Stimulated activated CD4-positive, alpha-beta T cell treated with anti-CD3 and anti-CD28 coated beads, Interleukin-4, amount 100 ng/mL, for 1 hour (primary cell): ENCODE measurements around the gene OSBPL9.

Source experiments
- DNase-seq: peaks from one replicate; pipeline ENCODE4 v3.0.0-alpha.2; 2020

OSBPL9 gene

GRCh38 chr1:51610637-51611036 lies 6.3 kb upstream of the OSBPL9 start:
- DNase-seq, result no peak

GRCh38 chr1:51612447-51612961 lies 4.4 kb upstream of the OSBPL9 start:
- no peak for DNase-seq

GRCh38 chr1:51615780-51616291 lies 1.1 kb upstream of the OSBPL9 start:
- no peak for DNase-seq

GRCh38 chr1:51616490-51616889 lies 402 bp upstream of the OSBPL9 start:
- no peak for DNase-seq

- no peak for DNase-seq
Observed at GRCh38 chr1:51618715-51619114, 1.8 kb downstream of the OSBPL9 start.

GRCh38 chr1:51620470-51620869 lies 3.6 kb downstream of the OSBPL9 start:
- no peak for DNase-seq

- no peak for DNase-seq
Observed at GRCh38 chr1:51621161-51621560, 4.3 kb downstream of the OSBPL9 start.

- no peak for DNase-seq
Observed at GRCh38 chr1:51621841-51622454, 5.1 kb downstream of the OSBPL9 start.

GRCh38 chr1:51622455-51622913 lies 5.6 kb downstream of the OSBPL9 start:
- DNase-seq, result no peak

- DNase-seq, result no peak
Observed at GRCh38 chr1:51623025-51623424, 6.1 kb downstream of the OSBPL9 start.

GRCh38 chr1:51623450-51623849 lies 6.6 kb downstream of the OSBPL9 start:
- DNase-seq, result no peak

- no peak for DNase-seq
Observed at GRCh38 chr1:51624855-51625254, 8.0 kb downstream of the OSBPL9 start.

GRCh38 chr1:51627672-51628071 lies 10.8 kb downstream of the OSBPL9 start:
- DNase-seq, result no peak

- no peak for DNase-seq
Observed at GRCh38 chr1:51628715-51629590, 12.1 kb downstream of the OSBPL9 start.

- no peak for DNase-seq
Observed at GRCh38 chr1:51629918-51630317, 13.0 kb downstream of the OSBPL9 start.

GRCh38 chr1:51630393-51630792 lies 13.5 kb downstream of the OSBPL9 start:
- DNase-seq, result no peak

GRCh38 chr1:51630922-51631321 lies 14.0 kb downstream of the OSBPL9 start:
- DNase-seq, result no peak

GRCh38 chr1:51631747-51632146 lies 14.9 kb downstream of the OSBPL9 start:
- no peak for DNase-seq

GRCh38 chr1:51634618-51635017 lies 17.7 kb downstream of the OSBPL9 start:
- no peak for DNase-seq

GRCh38 chr1:51635615-51636014 lies 18.7 kb downstream of the OSBPL9 start:
- no peak for DNase-seq

GRCh38 chr1:51636191-51636590 lies 19.3 kb downstream of the OSBPL9 start:
- no peak for DNase-seq

GRCh38 chr1:51636764-51637522 lies 20.1 kb downstream of the OSBPL9 start:
- DNase-seq, result no peak

- DNase-seq, result no peak
Observed at GRCh38 chr1:51638350-51638749, 21.5 kb downstream of the OSBPL9 start.
